ENCODE data around the gene TRIM44.

- TF ChIP-seq POLR2A (IDR thresholded peaks at IDR 0.05) (no peak), CTCF (IDR thresholded peaks at IDR 0.05) (no peak)
Measured at GRCh38 chr11:35859301-35859700, 196.7 kb downstream of the TRIM44 start.

Measured in esophagus squamous epithelium (tissue), 4 donors.